GM20000 (cell line): ENCODE data around the gene ECE1.

Experiments used
- DNase-seq: peaks from one replicate; pipeline ENCODE4 v3.0.0; 2012; ENCODE audit warnings: low spot score
- CTCF ChIP-seq: IDR thresholded peaks from 2 replicates; pipeline ENCODE4 v1.5.1; 2012; ENCODE audit warnings: mild to moderate bottlenecking, control low read depth; ENCODE audit errors: extremely low read depth, missing control alignments

The ECE1 gene

DNA sequence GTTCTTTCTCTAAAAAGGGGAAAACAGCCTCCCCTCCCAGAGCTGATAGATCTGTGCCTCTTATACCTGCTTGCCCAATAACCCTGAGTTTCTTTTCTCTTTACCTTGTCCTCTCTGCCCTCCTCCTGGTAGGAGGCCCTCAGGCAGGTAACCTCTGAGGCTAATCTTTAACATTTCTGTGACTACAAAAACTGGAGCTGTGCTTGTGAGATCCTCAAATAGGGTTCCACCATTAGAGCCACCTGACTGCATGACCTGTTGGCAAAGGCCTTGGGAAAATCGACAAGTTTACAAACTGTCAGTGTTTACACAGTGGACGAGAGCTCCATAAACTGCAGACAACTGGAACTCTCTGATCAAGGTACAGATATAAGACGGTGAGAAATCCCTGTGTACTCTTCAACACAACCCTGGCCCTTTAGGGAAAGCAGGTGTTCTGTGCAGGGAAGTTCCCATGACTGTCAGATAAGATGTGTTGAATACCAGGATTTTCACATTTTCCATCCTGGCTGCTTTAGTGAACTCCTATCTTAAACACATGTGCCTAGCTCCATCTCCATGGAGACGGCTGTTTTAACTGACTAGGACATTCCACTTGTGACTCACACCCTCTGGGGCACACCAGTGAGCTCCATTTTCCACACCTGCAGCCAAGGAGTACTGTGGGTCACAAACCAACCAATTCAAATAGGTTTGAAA lies 38.3 kb downstream of the ECE1 start:
- DNase-seq, result no peak
- TF ChIP-seq CTCF, result no peak

- TF ChIP-seq CTCF, result no peak
- no peak for DNase-seq
Observed at GRCh38 chr1:21249940-21250493, 40.2 kb downstream of the ECE1 start.

GRCh38 chr1:21247892-21248715 lies 42.2 kb downstream of the ECE1 start:
- no peak for TF ChIP-seq CTCF
- DNase-seq, result no peak

DNA sequence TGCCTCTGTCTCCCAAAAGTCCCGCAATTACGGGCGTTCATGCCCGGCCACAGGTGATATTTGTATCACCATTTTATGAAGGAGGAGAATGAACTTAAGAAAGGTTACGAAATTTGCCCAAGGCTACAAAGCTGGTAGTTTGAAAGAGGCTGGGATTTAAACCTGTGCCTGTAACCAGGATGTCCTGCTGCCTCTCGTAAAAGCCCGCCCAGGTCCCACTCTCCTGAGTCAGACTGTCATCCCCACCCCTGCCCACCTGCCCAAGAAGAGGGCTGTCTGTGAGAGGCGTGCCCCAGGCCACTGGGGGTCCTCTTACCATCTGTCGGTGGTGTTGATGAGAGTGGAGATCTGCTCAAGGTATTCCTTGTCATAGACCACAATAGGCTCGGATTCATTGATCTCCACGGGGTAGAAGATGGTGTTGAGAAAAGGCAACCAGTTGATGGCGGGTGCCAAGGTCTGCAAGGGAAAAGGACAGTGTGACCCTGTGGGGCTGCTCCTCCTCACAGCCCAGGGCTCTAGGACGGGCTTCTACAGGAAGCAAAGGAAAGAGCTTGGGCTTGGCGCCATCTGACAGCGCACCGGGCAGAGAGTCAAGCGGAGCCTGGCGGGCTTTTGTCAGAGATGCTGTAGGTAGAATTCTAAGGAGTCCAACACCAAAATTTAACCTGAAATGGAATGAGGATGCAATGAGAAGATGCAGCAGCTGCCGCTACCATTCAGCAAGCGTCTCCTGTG lies 43.2 kb downstream of the ECE1 start:
- TF ChIP-seq CTCF, result no peak

DNA sequence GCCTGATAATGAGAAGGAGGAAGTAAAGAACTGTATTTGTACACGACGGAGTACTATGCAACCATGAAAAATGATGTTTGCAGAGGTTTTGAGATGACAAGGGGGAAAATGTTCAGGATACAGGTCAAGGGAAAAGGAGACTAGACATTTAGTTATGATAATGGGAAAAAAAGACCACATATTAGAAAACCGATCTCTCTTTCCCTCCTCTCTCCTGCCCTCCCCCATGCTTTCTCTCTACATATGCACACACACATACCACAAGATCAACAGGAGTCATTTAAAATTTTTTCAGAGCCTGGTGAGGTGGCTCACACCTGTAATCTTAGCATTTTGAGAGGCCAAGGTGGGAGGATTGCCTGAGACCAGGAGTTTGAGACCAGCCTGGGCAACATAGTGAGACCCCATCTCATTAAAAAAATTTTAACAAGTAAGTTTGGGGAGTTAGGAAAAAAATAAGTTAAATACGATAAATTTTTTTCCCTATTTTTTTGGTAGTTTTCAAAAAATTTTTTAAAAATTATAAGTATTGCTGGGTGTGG lies 44.5 kb downstream of the ECE1 start:
- no peak for DNase-seq
- no peak for TF ChIP-seq CTCF

More for the DNA sequence above, 43.2 kb downstream of the ECE1 start:
- no peak for DNase-seq

GRCh38 chr1:21244986-21245687 lies 45.1 kb downstream of the ECE1 start:
- no peak for DNase-seq
- TF ChIP-seq CTCF, result no peak
